ENCODE data around the gene HINT3. TPM values are rescaled to one million over a fixed set of nuclear protein-coding genes. Genes with fewer than 3 reads are reported as not detected.

The HINT3 gene
- total RNA-seq, 2 donors from 2014 or later = 13.0 to 16.4 TPM

- no peaks in the 10 kb centered on the region for H3K4me1 ChIP-seq (ENCODE audit: control insufficient read depth, insufficient read depth, low read length)
- no peak overlapping the region for H3K4me3 Mint-ChIP-seq
- H3K4me3 ChIP-seq (ENCODE audit: low read length) = no peak overlapping the region
- H3K9ac ChIP-seq (ENCODE audit: extremely low read depth, low read length, poor library complexity, severe bottlenecking) = no peak overlapping the region
- DNase-seq = no peak
- no peaks in the 10 kb centered on the region for H3K27me3 Mint-ChIP-seq (ENCODE audit: insufficient read depth)
- H3K27ac ChIP-seq (ENCODE audit: low read depth, low read length) = no peak overlapping the region
- peaks cover 5% of the 10 kb centered on the region for H3K9me3 Mint-ChIP-seq
- H3K9me3 ChIP-seq (ENCODE audit: control insufficient read depth, low read length) = no peaks in the 10 kb centered on the region
- no peak overlapping the region for H3K27ac Mint-ChIP-seq
- no peak for TF ChIP-seq CTCF (conservative IDR thresholded peaks at IDR 0.05)
- no peaks in the 10 kb centered on the region for H3K36me3 Mint-ChIP-seq (ENCODE audit: low read depth)
- H3K27me3 ChIP-seq (ENCODE audit: control insufficient read depth, insufficient read depth, low read length, poor library complexity, severe bottlenecking) = no peaks in the 10 kb centered on the region
- H3K4me1 Mint-ChIP-seq = peaks cover 11% of the 10 kb centered on the region
- H3K36me3 ChIP-seq (ENCODE audit: control insufficient read depth, insufficient read depth, low read length) = no peaks in the 10 kb centered on the region
- 85 to 100% methylated on average over 1 to 2 of the region's 2 CpGs for WGBS, 2 experiments (ENCODE audit: insufficient coverage in 1 of 2, insufficient read length in 1 of 2)
Measured at GRCh38 chr6:125939791-125940190, 16.8 kb upstream of the HINT3 start.

GRCh38 chr6:125940247-125941041 lies 16.1 kb upstream of the HINT3 start:
- H3K27ac Mint-ChIP-seq = no peak overlapping the region
- DNase-seq = no peak
- peaks cover 4% of the 10 kb centered on the region for H3K9me3 Mint-ChIP-seq
- H3K27ac ChIP-seq (ENCODE audit: low read depth, low read length) = no peak overlapping the region
- no peak for TF ChIP-seq CTCF (conservative IDR thresholded peaks at IDR 0.05)
- no peaks in the 10 kb centered on the region for H3K36me3 Mint-ChIP-seq (ENCODE audit: low read depth)
- H3K9ac ChIP-seq (ENCODE audit: extremely low read depth, low read length, poor library complexity, severe bottlenecking) = no peak overlapping the region
- no peaks in the 10 kb centered on the region for H3K9me3 ChIP-seq (ENCODE audit: control insufficient read depth, low read length)
- no peaks in the 10 kb centered on the region for H3K27me3 ChIP-seq (ENCODE audit: control insufficient read depth, insufficient read depth, low read length, poor library complexity, severe bottlenecking)
- H3K4me3 ChIP-seq (ENCODE audit: low read length) = no peak overlapping the region
- H3K4me1 Mint-ChIP-seq = peaks cover 12% of the 10 kb centered on the region
- no peaks in the 10 kb centered on the region for H3K27me3 Mint-ChIP-seq (ENCODE audit: insufficient read depth)
- no peaks in the 10 kb centered on the region for H3K4me1 ChIP-seq (ENCODE audit: control insufficient read depth, insufficient read depth, low read length)
- H3K4me3 Mint-ChIP-seq = no peak overlapping the region
- WGBS, 2 experiments (ENCODE audit: insufficient coverage in 1 of 2, insufficient read length in 1 of 2) = 69 to 93% methylated on average over 2 to 5 of the region's 5 CpGs
- H3K36me3 ChIP-seq (ENCODE audit: control insufficient read depth, insufficient read depth, low read length) = no peaks in the 10 kb centered on the region

GRCh38 chr6:125942672-125943527 lies 13.7 kb upstream of the HINT3 start:
- Mint-ChIP-seq H3K36me3 (ENCODE audit: low read depth) (no peaks in the 10 kb centered on the region), H3K27me3 (ENCODE audit: insufficient read depth) (no peaks in the 10 kb centered on the region), H3K4me3 (no peak overlapping the region), H3K9me3 (no peaks in the 10 kb centered on the region), H3K4me1 (peaks cover 21% of the 10 kb centered on the region), H3K27ac (no peak overlapping the region)
- Histone ChIP-seq H3K36me3 (ENCODE audit: control insufficient read depth, insufficient read depth, low read length) (no peaks in the 10 kb centered on the region), H3K4me3 (ENCODE audit: low read length) (no peak overlapping the region), H3K4me1 (ENCODE audit: control insufficient read depth, insufficient read depth, low read length) (no peaks in the 10 kb centered on the region), H3K9me3 (ENCODE audit: control insufficient read depth, low read length) (no peaks in the 10 kb centered on the region), H3K9ac (ENCODE audit: extremely low read depth, low read length, poor library complexity, severe bottlenecking) (no peak overlapping the region), H3K27me3 (ENCODE audit: control insufficient read depth, insufficient read depth, low read length, poor library complexity, severe bottlenecking) (no peaks in the 10 kb centered on the region), H3K27ac (ENCODE audit: low read depth, low read length) (no peak overlapping the region)
- DNase-seq = no peak
- TF ChIP-seq CTCF (conservative IDR thresholded peaks at IDR 0.05) = no peak
- 88 to 91% methylated on average over 10 of the region's 10 CpGs for WGBS, 2 experiments (ENCODE audit: insufficient coverage in 1 of 2, insufficient read length in 1 of 2)

Data from endodermal cell (in vitro differentiated cells).